HG03060 (cell line): Measurements from ENCODE around the gene NPBWR2.

Experiments
- ATAC-seq: cut with Tn5 transposase; IDR thresholded peaks from one replicate; pipeline ENCODE4 v1.9.1; 2021; ENCODE audit warnings: low read depth, moderate number of reproducible peaks; ENCODE audit not compliant: unreplicated experiment

The NPBWR2 gene

GRCh38 chr20:64063389-64064144 is 43.8 kb downstream of the NPBWR2 start:
- ATAC-seq = no peak

GRCh38 chr20:64062596-64063388 is 44.6 kb downstream of the NPBWR2 start, which contains the start of gene TCEA2:
TCEA2 (plus strand) TSS chr20:64063198; CDS start chr20:64063313, 115 bp downstream.
- no peak for ATAC-seq

GRCh38 chr20:64062276-64062595 is 45.1 kb downstream of the NPBWR2 start:
- ATAC-seq = no peak

- no peak for ATAC-seq
Observed at GRCh38 chr20:64058536-64058935, 48.8 kb downstream of the NPBWR2 start.

GRCh38 chr20:64057628-64058498 is 49.5 kb downstream of the NPBWR2 start:
- ATAC-seq = no peak

GRCh38 chr20:64056889-64057627 is 50.3 kb downstream of the NPBWR2 start:
- no peak for ATAC-seq

GRCh38 chr20:64056639-64056888 is 50.8 kb downstream of the NPBWR2 start:
- no peak for ATAC-seq

- no peak for ATAC-seq
Observed at GRCh38 chr20:64055893-64056638, 51.3 kb downstream of the NPBWR2 start.

GRCh38 chr20:64055396-64055892 is 51.9 kb downstream of the NPBWR2 start:
- ATAC-seq = no peak

GRCh38 chr20:64053841-64054661 is 53.3 kb downstream of the NPBWR2 start:
- no peak for ATAC-seq
